GM21390 (cell line): ENCODE results near the gene TSPAN18.

Experiments
- ATAC-seq: cut with Tn5 transposase; IDR thresholded peaks from one replicate; pipeline ENCODE4 v1.9.1; 2021; ENCODE audit not compliant: unreplicated experiment

The TSPAN18 gene

DNA sequence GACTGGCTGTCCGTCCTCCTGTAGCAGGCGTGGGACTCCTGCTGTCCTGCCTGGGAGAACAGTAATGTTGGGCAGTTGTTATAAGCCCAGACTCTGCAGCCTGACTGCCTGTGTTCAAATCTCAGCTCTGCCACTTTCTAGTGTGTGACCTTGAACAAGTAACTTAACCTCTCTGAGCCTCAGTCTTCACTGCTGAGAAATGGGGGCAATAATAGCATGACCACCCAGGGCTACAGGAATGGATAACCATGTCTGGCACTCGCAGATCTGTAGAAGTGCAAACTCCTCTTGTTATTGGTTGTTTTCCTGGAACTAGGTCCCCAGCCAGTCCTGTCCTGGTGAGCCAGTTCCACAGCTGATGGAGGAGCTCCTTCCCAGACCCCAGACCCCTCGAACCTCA is 154.2 kb downstream of the TSPAN18 start:
- ATAC-seq, result no peak

DNA sequence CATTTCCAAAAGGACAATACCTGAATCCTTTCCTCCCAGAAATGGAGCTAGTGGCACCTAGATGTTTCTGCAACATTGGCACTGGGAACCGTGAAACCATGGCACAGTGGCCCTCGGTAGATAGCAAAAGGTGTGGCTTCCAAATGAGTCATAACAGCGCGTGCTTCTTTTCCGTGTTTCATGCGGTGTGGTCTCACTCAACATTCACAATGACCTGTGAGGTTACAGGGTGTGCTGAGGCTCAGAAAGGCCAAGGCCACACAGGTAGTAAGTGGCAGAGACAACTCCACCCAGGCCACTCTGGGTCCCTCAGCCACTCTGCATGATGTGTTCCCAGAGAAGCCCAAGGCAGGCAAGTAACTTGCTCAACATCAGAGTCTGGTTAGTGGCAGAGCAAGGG is 156.5 kb downstream of the TSPAN18 start:
- no peak for ATAC-seq

DNA sequence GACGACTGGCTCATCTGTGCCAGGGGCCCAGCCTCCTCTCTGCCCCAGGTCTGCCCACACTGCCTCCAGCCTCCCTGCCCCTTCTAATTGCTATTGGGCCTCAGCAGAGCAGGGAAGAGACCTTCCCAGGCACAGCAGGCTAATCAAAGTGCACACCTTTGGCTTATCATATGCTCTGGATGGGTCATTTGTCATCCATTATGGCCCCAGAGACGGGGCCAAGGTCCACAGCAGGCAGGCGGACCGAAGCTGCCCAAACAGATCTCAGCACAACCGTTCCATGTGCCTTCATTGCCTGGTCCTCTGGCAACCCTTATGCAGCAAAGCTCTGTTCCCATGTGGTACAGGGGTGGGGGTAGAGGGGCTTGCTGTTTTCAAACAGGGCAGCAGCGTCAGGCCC is 157.3 kb downstream of the TSPAN18 start:
- no peak for ATAC-seq

DNA sequence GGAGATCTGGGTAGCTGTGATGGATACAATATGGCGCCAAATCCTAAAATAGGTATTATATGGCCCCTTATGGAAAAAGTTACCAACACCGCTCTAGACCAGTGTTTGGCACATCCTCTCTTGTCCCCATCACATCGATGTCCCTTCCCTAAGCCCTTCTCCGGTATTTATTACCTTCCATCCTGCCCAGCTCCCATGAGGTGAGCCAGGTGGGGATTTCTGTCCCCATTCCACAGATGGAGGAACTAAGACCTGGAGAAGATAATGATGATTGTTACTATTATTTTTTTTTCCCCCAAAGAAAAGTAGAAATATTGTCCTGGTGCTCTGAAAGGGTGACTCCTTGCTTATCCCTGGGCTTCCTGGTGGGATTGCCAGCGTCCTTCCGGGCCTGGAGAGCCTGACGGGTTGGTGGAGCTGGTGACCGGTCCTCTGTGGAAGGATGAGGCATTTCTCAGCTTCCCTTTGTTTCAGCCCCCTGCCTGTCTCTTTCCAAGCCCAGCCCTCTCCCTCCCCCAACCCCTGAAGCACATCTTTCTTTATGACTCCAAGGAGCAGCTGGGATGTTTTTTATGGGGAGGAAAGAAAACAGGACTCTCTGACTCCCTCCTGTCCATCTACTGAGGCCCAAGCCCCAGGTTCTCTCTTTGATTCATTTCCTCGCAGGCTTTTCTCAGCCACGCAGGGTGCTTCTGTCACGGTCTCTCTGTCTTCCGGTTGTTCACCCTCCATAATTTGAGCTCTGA is 158.5 kb downstream of the TSPAN18 start:
- no peak for ATAC-seq

DNA sequence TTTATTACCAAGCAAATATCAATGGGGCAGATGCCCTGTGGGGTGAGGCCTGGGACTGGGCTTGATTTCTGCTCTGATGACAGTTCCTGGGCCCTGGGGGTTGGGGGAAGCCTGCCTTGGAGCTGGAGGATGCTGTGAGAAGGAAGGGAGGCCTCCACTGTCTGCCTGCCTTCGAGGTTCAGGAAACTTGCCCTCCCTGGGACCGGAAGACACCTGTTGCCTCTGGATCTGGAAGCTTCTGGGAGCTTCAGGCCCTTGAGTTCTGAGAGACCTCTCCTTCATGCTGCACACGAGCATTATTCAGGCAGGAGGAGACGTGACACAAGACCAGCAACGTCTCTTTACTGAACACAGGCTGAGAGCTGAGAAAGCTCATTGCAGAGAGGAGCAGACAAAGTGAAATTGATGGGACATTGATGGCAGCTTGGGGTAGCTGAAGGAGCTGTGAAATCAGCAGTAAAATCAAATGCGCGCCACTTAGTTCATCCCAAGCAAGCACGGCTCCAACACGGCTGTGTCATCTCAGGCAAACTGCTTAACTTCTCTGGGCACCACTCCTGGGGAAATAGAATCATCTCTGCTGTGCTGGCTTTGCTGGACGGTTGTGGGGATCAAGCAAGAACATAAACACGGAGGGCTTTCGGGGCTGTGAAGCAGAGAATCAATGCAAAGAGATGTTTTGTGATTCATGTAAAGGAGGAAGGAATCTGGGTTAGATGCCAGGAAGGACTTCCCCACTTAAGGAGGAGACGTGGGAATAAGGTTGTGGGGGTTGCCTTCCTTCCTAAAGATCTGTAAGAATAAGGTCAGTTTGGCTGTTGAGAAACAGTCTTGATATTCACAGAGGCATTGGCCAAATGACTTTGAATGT is 159.4 kb downstream of the TSPAN18 start:
- no peak for ATAC-seq

DNA sequence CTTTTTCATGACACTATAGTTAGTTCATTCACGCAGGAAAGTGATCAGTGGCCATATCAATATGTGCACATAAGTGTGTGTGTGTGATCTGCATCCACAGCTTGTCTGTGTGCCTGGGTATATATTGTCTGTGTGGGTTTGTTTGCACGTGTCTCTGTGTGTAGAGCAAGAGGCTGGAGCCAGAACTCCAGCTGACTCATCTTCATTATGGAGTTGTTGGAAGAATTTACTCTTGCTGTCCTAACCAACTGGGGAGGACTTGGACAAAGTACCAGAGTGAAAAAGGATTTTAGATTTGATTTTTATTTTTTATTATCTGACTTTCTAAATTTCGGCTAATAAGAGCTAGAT is 160.0 kb downstream of the TSPAN18 start:
- ATAC-seq, result no peak

DNA sequence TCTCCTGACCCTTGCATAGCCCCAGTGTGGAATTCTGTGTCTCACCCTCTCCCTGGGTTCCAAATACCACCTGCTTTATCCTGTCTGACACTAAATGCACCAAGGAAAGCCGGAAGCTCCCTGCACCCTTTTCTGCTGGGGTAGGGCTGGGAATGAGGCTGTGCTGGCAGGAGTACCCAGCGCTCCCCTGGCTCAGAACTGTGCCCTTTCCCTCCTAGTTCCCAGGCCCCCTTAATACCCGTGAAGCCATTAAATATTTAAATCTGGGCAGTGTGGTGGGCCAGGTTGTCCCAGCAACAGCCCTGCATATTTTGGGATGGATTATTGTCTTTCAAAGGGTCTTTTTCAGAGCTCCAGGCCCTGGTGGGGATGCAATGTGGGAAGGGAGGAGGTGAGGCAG is 160.9 kb downstream of the TSPAN18 start:
- ATAC-seq, result no peak

DNA sequence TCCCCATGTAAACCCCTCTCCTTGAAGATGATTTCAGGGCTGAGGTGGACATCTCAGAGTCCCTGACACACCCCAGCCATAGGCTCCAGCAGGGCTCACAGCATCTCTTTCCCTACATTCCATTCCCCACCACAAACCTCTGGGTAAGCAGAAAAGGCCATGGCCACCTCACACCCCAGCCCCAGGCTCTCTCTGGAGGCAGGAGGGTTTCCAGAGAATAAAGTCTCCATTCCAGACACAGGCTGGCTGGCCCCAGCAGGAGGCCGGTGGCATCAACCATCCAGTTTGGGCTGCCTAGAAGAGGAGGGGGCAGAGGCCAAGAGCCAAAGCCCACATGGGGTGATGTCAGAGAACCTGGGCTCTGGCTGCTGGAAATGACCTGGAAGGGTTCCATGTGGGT is 162.5 kb downstream of the TSPAN18 start:
- ATAC-seq, result no peak

DNA sequence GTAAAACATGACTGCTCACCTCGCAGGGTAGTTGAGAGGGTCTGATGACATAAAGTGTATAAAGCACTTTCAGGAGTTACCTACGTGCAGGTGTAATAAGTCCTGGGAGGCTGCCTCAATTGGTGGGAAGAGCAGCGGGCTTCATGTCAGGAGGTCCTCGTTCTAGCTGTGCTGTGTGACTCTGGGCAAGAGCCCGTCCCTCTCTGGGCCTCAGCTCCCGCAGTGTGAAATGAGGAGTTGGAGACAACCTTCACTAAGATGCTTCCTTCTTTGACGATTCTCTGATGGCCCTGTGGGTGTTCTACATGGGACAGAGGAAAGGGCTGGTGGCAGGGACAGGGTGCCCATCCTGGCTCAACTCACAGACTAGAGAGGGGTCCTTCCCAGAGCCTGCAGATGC is 166.1 kb downstream of the TSPAN18 start:
- no peak for ATAC-seq

DNA sequence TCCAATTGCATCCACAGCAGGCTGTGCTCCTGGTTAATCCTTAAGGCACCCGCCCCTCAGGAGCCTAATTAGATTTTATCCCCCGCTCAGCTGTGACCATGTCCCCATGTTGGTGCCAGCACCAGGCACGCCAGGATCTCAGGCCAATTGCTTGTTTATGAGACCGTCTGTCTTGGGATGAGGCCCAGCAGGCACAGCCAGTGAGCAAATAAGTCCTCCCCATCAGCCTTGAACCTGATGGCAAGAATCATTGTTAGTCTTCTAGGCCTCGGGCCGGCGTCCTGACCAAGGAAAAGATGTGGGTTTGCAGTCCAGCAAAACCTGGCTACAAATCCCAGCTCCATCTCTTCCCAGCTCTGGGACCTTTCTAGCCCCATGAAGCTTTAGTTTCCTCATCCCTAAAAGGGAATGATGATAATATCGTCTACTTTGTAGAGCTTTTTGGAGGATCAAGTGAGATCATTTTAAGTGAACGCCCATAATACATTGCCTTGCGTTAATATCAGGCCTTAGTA is 166.6 kb downstream of the TSPAN18 start:
- no peak for ATAC-seq

DNA sequence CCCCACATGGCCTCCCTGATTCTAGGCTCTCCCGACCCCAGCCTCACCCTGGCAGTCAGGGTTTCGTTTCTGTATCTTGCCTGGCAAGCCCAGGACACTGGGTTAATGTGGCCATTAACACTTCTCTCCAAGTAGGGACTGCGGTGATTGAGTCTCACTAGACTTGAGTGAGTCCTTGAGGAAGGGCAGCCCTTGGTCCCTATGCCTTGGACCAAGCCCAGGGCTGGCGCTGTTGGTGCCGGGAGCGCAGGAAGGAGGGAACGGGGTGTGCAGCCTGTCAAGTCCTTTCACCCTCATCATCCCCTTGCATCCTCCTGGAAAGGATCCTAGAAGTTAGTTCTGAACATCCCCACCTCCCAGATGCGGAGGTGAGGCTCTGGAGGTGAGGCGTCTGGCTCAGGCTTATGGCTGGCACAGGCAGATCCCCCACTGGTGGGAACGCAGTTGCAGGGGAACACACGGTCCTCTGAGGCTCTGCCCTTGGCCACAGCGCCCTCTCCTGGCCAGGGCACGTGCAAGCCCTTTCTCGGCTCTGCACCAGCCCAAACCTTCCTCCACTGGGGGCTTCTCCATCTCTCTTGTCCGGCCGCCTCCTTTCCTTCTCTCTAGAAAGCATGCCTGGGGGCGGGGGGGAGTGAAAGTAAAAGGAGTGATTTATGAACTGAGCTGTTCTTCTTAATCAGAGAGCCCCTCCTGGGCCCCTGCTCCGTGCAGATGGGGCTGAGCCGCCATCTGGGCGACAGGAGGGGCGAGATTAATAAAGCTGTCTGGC is 167.3 kb downstream of the TSPAN18 start:
- ATAC-seq, result no peak

DNA sequence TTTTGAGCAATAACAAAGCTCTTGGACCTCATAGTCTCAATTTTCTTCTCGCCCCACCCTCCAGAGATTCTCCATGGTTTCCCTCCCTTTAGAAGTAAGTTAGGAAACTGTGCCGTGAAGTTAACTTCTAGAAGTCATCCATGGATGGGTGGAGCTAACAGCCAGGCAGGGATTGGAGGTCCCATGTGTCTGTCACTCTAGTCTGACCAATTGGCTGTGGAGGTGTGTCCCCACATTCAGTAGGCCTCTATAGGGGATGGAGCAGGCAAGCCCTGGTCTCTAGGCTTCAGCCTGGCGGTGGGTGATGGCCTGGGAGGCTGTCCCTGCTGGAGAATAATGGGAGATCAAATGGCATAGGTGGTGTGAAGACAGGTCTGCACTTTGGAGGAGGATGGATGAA is 173.2 kb downstream of the TSPAN18 start:
- ATAC-seq, result no peak

DNA sequence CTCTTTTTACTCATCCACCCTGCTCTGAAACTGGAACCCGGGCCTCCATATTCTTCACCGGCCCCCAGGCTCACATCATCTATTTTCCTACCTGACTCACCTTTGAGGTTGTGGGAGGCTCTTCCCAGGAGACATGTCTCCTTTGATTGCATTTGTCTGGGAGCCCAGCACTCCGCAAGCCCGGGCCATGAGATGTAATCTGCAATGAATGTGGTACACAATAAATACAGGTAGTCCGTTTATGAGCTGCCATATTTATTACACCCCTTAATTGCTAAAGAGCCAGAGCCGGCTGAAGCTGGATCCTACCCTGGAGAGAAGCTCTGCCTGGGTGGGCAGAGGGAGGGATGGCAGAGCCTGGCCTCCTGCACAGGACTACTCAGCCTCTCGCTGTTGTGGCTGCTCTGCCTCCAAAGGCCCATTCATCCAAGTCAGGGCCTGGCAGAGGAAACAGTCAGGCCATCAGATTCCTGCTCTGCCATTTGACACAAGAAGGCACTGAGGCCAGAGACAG is 174.4 kb downstream of the TSPAN18 start:
- ATAC-seq, result no peak

DNA sequence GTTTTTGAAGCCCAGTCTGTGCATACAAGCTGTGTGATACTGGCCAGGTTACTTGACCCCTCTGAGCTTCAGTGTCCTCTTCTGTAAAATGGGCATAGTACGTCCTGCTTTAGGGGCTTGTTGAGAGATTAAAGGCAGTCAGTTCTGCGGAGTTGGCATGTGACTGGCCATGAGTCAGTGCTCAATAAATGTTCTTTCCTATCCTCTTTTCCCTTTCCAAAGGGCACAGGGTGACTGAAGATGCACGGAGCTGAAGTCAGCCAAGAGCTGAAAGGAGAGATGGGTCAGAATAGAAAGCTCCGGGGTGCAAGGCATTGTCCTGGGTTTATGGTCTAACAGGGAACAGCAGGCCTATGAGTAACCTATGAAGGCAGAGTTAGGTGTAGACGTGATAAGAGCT is 175.0 kb downstream of the TSPAN18 start:
- no peak for ATAC-seq

DNA sequence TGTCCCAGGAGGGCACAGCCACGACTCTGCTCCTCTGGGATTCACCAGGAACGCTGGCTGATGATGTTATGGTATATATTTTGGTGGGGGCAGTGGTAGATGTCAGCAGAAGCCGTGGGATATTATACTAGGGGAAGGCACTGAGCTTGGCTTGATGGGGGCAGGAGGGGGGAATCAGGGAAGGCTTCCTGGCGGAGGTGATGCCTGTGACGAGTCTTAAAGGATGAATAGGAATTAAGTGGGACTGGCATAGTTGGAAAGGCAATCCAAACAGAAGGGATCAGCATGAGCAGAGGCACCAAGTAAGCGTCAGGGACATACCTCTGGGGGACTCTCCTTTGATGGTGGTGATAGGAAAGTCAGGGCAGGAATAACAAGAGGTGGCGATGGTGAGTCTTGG is 176.3 kb downstream of the TSPAN18 start:
- no peak for ATAC-seq

DNA sequence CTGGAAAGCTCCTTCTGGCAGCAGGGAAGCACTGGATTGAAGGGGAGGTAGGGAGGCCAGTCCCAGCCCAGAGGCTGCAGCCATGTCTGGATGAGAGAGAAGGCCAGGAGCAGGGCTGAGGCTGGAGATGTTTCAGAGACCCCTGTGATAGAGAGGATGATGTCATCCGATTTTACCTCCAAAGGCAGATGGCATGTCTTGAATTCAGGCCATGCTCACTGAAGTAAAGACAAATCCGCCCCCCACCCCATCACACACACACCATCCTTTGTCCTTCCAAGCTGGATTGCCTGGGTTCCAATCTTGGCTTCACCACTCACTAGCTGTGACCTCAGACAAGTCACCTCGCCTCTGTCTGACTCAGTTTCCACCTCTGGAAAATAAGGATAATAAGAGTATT is 176.8 kb downstream of the TSPAN18 start:
- ATAC-seq, result no peak

DNA sequence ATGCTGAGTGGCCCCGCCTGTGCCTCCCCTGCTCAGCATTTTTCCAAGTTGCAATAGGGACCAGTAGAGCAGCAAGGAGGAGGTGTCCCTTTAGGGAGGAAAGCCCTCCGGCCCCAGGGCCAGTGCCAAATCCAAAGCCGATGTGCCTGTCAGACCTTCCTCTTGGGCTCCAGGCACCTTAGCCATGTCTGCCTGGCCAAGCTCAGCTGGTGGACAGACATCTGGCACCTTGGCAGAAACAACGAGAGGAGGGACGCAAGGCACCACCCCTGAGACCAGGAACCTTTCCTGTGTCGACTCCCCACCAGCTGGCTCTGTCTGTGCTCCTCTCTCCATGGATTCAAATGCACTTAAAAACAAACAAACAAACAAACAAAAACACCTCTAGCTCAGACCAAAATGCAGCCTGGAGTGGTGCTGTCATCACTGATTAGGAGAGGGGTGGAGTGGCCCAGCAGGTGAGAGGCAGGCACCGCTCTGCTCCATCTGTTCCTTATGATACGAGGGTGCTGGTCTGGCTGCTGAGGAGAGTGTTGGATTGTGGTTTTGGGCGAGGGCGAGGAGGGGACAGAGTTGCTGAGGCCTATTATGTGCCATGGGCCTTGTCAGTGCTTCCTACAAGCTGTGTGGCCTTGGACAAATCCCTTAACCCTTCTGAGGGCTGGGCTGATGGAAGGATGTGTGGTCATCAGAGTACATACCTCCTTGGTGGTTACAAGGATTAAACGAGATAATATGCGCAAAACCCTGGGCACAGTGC is 177.7 kb downstream of the TSPAN18 start:
- no peak for ATAC-seq

DNA sequence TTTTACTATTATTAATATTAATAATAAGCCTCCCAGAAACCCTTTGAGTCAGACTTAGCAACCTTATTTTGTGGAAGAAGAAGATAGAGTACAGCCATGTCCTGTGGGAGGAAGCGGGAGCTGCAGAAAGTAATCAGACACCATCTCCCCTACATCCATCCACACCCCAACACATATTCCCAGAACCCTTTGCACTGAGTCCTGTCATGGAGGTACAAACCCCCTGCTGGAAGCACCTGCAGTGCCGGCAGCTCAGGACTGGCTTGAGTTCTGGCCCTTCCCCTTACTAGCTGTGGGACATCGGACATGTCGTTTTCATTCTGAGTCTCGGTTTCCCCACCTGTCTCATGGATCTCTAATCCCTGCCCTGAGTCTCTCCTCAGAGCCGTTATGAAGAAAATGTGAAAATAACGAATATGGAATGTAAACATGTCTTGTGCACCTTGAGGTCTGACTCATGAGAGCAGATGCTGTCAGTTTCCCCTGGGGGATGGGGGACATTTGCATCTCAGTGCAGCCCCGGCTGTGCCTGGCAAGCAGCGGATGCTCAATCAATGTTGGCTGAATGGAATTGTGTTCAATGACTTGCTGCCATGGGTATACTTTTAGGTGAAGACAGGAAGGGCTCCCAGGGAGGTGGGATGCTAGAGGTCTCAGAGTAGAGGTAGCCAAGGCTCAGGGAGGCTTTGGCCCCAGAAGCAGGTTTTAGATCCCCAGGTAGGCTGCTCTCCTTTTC is 178.5 kb downstream of the TSPAN18 start:
- no peak for ATAC-seq

DNA sequence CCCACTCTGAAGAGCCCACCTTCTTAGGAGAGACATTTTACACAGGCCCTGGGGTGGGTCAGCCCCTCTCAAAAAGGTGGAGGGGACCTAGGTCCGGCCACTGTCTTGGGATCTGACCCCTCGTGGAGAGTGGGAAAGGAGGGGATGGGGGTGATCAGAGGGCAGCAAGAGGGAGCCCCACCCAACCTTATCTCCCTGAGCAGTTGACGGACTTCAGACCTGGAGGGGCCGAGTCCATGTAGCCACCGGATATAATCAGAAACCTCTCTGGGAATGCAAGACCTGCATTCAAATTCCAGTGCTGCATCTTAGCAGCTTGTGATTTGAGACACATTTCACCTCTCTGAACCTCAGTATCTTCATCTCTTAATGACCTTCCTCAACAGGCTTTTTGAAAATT is 179.9 kb downstream of the TSPAN18 start:
- no peak for ATAC-seq

DNA sequence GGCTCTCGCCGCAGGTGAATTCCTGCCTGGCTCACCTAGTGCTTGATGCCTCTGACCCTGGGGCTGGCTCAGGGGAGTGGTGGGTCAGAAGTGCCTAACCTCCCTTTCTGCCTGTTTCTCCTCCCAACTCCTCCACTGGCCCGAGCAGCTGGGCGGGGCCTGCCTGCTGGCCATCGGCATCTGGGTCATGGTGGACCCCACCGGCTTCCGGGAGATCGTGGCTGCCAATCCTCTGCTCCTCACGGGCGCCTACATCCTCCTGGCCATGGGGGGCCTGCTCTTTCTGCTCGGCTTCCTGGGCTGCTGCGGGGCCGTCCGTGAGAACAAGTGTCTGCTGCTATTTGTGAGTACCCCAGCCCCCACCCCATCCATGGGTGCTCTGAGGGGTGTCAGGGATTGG is 182.8 kb downstream of the TSPAN18 start:
- no peak for ATAC-seq
